NCI-H345 treated with DMSO at 0.1 percent for 48 hours (cell line): ENCODE measurements around the gene ELAVL1.

ENCODE experiments used
- DNase-seq: peaks from one replicate; lab custom pipeline; 2025; ENCODE audit not compliant: unreplicated experiment; lab: John Stamatoyannopoulos, UW

ELAVL1 gene

DNA sequence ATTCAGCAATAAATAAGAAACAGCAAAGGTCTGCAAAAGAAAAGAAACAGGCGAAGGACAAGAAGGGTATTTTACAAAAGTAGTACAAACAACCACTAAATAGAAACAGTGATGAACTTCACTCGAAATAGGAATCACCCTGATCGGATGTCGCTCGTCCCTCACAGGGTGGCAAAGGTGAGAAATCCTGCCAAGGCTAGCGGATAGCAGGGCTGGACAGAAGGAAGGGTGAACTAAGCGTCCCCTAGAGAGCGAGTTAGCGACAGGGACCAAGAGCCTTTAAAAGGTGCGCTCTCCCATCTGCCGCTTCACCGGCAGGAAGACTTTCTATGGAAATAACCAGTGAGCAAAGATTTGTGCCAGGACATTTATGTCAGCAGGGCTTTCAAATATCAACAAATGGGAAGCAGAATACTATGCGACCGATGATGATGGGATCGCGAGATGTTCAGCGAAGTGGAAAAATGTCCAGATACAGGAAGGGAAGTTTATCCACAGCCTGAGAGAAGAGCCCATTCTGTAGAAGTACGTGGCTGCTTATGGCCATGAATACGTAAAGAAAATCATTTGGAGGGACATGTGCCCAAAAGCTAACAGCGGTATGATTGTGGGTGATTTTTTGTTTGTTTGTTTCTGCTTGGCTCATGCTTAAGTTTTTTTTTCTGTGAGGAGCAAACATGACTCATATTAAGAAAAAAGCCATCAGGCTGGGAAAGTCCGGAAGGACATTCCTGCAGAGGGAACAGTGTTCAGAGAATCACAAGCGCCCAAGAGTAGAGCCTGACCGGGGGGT, 18.9 kb downstream of the ELAVL1 start:
- no peak for DNase-seq

DNA sequence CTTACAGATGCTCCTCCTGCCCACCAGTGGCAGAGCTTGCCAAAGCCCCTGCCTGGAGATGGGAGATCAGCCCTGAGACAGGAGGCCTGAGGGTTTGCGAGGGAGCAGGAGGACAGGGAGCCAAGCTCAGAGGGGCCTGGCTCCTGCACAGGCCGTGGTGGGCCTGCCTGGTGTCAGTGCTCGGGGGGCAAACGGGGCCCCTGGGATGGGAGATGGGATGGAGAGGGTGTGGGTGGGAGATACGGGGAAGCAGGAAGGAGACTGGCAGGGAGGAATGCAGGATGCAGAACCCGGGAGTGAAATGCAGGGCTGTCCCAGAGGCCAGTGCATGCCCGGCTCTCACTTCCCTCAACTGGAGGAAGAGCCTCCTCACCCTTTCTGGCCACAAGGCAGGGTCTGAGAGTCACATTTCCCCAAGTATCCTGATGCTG, 19.9 kb downstream of the ELAVL1 start:
- no peak for DNase-seq

DNA sequence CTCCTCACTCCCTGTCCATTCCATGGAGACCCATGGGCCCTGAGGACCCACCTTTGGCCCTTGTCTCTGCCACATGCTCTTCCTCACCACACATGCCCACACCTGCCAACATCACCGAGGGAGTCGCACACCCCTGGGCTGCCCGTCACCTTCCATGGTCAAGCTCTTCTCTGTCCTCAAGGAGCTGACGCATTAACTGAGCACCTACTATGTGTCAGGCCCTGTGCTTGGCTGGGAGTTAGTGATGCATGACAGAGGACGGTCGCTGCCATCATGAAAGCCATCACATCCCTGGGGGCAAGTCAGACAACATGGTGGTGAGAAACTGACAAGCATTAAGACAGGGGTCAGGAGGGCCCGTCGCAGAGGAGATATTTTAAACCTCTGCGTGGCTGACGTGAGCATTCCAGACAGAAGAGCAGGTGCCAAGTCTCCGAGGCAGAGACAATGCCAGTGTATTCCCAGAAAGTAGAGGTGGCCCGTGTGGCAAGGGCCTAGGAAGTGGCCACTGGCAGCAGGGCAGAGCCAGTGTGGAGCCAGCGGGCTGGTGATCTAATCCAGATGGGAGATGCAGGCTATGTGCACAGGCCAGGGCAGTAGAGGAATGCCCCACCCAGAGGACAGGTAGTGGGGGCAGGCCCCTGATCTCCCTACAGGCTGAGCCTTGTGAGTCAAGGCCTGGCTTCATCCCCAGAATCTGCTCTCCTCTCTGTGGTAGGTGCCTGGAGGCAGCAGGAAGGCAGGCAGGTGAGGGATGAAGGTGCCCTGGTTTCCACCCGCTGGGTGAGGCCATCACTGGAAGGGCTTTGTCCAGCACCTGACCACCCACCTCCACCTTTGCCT, 21.2 kb downstream of the ELAVL1 start:
- no peak for DNase-seq

DNA sequence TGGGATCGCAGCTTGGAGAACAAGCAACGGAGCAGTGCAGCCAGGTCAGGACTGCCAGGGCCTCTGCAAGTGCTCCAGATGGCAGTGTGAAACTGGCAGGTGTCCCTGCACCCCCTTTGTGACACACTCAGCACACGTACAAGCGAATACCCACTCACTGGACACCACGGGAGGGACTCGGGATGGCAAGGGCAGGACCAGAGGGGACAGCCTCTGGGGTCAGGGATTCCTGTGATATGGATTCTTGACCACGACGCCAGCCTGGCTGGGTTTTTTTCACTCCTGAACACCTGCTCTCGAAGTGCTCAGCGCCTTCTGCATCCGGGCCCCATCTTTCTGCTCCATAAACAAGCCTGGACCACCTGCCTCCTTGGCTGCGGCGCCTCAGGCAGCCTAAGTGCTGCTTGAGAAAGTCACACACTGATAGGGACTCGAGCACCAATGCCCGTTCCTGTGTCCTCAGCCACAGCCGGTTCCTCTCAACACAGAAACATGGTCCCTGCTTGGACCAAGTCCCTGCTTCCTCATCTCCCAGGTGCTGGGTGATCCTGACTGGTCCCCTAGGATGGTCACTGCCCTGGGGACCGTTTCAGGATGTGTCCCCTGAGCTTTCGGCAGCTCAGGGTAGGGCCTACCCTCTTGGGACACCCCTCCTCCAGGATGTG, 22.0 kb downstream of the ELAVL1 start:
- DNase-seq: no peak

DNA sequence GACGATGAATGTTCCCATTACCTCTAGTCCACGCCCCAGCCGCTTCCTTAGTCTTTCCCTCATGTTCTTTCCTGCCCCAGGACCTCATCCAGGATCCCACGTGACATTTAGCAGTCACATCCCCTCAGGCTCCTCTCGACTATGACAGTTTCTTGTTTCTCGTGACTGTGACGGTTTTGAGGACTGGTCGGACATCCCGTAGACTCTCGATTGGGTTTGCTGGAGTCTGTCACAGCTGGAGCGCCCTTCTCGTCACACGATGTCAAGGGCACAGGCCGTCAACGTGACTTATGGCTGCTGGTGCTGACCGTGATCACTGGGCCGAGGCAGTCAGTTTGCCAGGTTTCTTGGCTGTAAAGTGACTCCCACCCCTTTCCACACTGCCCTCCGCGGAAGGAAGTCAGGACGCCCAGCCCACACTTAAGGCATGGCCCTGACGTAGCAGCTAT, 22.8 kb downstream of the ELAVL1 start:
- DNase-seq: no peak

DNA sequence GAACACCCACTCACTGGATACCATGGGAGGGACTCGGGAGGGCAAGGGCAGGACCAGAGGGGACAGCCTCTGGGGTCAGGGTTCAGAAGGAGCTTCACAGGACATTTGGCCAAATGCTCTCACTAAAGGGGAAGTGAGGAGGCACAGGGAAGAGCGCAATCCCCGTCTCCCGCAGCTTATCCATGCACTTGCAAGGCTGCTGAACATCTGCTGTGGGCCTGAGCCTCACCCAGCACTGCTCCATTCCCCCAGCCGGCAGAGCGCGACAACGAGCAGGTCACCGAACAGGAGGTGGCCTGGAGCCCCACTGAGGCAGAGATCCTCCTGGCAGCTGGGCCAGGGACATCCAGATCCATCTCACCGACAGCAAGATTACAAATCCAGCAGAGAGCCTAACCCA, 23.3 kb downstream of the ELAVL1 start:
- no peak for DNase-seq

DNA sequence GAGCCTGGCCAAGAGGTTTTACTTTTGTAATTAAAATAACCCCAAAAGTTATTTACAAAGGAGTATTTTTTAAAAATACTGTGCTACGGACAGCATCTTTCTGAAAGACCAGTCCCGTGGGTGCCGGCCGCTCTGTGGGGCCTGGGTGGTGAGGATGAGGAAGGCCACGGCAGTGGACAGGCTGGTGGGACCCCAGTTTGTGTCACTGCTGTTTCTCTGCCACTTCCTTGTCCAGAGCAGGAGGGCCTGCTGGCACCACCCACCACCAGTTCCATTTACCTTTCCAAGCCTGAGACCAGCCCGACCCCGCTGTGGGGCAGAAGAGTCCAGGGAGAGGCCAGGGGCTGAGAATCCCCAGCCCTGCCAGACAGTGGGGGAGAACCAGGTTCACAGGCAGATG, 23.8 kb downstream of the ELAVL1 start:
- DNase-seq: no peak

DNA sequence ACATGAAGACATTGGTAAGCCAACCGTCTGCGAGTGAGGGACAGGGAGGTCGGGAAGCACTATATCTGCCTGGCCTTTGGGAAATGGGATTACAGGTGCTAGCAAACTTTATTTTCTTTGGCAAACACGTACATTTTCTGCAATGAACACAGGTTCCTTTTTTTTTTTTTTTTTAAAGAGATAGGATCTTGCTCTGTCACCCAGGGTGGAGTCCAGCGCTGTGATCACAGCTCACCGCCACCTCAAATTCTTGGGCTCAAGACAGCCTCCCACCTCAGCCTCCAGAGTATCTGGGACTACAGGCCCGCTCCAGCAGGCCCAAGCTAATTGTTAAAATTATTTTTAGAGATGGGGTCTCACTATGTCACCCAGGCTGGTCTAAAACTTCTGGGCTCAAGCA, 24.2 kb downstream of the ELAVL1 start:
- DNase-seq: no peak

DNA sequence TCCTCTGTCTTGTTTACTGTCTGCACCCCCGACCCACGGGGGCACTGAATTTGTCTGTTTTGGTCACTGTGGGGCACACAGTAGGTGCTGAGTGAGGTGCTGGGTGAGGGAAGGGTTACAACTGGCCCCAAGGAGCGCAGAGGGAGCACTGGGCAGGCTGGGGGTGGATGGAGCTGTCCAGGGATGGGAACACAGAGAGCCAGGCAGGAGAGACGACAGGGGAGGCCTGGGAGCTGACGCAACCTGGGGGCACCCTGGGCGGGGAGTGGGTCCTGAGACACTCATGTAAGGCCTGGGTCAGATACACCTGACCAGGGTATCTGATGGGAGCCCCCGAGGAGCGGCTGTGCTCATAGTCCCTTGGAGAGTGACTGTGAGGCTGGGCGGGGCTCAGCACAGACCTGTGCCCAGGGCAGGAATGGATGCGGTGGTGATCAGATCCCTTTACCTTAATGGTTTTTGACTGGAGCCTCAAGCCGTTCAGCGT, 24.8 kb downstream of the ELAVL1 start:
- DNase-seq: no peak

DNA sequence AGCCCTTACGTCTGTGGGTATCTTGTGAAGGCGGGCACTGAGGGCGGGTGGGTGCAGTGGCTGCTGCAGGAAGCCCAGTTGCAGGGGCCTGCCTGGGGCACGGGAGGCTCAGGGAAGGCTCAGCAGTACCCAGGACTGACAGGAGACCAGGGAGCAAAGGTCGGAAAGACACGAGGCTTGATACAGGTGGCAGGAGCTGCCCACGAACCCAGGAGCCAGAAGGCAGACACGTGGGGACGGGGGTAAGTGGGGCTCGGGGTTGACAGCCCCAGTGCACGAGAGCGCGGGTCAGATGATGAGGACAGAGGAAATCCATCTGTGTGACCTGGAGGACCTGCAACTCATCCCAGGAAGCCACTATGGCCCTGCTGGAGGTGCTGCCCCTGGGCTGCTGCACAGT, 25.3 kb downstream of the ELAVL1 start:
- DNase-seq: no peak

DNA sequence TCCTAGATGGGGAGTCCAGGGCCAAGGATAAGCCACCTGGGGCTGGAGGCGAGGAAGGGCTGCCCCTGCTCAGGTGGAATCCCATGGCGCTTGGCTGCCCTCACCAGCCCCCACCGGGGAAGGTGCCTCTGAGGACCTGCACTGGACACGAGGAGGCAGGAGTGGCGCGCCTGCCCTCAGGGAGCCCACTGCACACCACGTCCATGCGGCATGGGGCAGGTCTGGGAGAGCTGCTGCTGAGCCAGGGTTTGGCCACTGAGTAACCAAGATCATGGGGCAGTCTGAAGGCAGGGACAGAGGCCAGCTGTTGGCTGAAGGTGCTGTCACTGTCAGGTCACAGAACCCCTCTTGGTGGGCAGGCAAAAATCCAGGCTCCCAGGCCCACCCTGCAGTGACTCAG, 25.9 kb downstream of the ELAVL1 start:
- no peak for DNase-seq

DNA sequence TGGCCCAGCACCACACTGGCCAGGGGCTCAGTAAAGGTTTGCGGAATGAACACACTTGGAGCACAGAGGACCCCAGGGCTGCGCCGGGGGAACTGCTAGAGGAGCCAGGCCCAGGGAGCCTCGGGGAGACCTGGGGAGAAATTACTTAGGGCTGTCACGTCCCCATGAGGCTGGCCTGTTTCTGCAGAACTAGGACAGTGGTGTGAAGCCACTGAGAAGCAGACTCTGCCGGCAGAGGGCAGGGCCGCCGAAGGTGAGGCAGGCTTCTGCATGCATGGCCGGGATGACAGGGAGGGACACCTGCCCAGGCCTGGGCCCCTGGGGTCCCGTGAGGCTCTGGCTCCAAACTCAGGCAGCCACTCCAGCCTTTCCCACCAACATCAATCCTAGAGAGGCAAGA, 26.4 kb downstream of the ELAVL1 start:
- no peak for DNase-seq

DNA sequence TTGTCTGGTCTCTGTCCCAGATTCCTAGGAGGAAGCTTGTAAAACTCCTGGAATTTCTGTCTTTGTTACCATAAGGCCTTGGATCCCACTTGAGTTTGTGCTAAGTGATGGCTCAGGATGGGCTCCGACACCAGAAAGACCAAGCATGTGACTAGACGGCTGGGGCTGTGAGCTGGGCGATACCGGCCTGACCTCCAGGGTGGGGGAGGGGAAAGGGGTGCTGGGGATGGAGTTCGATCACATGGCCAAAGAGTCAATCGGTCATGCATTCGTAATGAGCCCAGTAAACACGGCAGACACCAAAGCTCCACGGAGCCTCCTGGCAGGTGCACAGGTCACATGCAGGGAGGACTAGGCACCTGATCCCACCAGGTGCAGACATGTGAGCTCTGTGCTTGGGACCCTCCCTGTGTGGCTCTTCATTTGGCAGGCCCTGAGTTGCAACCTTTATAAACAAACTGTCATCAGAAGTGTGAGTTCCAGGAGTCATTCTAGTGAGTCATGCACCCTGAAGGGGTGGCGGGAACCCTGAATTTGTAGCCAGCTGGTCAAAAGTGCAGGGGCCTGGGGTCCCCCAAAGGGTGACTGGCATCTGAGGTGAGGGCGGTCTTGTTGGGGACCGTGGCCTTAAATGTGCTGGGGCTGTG, 27.1 kb downstream of the ELAVL1 start:
- DNase-seq: no peak

DNA sequence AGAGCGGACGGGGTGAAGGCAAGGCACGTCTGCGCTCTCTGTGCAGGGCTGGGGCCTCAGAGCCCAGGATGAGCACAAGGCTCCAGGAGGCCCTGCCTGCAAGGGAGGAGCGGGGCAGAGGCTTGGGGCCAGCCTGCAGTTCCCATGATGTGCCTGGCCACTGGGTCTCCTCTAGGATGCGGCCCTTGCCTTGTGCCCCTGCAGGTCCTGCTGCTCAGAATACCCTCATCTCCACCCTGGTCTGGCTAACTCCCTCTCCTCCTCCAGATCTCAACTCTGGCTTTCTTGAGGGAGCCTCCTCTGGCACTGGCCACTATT, 27.8 kb downstream of the ELAVL1 start:
- DNase-seq: no peak

DNA sequence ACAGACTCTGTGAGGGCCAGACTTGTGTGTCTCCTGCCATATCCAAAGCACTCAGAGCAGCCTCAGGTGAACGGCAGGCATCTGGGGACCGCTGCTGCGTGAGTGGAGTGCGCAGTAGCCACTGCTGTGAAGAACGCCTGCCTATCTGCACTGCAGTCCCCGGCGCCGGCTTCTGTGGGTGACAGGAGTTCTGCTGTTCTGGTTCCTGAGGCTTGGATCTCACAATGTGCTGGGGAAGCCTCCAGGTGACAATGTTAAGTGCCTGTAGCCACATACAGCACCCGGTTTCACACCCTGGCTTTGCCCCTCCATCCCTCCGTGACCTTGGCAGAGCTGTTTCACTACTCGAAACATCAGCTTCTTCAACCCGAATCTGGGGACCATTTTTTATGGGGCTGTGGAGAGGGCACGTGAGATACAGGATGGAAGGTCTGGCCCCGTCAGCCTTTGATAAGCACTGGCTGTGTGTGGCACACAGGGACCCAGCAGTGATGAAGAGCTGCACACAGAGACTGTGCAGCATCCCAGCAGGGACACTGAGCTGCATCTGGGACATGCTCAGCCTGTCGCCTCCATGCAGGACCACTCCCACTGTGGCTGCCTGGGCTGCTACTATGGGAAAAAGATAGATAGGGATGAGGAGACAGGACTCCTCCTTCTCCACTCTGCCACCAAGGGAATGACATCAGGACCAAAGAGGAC, 28.3 kb downstream of the ELAVL1 start:
- DNase-seq: no peak

DNA sequence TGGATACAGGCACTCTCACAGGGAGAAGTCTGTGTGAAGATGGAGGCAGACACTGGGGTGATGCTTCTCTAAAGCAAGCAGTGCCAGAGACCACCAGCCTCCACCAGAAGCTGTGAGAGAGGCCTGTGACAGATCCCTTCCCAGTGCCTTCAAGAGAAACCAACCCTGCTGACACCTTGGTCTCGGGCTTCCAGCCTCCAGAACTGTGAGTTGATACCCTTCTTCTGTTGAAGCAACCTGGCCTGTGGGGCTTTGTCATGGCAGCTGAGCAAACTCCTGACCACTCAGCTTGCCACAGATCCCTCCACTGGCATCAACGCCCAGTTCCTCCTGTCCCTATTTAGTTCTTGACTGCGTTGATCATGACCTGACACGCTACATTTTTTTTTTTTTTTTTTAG, 29.0 kb downstream of the ELAVL1 start:
- DNase-seq: no peak

DNA sequence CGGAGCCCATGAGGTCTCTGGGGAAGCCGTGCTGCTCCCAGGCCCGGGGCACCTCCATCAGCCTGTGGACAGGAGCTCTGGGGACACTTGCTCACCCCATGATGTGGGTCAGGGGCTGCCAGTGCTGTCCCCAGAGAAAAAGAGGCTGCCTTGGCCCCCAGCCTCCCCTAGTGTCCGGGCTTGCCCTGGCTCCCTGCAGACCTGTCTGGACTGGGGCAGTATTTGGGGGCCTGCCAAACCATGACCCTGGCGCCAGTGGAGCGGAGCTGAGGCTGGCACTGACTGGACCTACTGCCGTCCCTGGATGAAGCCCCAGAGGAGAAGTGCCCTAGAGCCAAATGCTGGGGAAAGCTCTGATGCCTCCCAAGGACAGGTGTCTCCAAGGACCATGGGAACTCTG, 30.4 kb downstream of the ELAVL1 start:
- no peak for DNase-seq

DNA sequence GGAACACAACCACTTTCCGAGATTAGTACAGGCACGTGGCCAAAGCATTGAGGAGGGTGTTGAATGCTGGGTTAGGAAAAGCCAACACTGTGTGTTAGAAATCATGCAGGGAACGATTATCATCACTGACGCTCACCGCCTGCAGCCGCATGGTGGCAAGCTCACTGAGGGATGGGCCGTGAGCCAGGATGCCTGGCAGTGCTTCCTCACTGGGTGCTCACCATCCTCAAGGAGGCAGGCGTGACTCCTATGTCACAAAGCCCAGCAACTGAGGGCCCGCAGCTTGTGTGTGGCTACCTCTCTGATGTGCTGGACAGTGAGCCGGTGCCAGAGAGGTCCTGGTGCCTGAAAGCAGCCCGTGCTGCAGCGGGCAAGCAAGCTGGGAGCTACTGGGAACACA, 31.6 kb downstream of the ELAVL1 start:
- no peak for DNase-seq

DNA sequence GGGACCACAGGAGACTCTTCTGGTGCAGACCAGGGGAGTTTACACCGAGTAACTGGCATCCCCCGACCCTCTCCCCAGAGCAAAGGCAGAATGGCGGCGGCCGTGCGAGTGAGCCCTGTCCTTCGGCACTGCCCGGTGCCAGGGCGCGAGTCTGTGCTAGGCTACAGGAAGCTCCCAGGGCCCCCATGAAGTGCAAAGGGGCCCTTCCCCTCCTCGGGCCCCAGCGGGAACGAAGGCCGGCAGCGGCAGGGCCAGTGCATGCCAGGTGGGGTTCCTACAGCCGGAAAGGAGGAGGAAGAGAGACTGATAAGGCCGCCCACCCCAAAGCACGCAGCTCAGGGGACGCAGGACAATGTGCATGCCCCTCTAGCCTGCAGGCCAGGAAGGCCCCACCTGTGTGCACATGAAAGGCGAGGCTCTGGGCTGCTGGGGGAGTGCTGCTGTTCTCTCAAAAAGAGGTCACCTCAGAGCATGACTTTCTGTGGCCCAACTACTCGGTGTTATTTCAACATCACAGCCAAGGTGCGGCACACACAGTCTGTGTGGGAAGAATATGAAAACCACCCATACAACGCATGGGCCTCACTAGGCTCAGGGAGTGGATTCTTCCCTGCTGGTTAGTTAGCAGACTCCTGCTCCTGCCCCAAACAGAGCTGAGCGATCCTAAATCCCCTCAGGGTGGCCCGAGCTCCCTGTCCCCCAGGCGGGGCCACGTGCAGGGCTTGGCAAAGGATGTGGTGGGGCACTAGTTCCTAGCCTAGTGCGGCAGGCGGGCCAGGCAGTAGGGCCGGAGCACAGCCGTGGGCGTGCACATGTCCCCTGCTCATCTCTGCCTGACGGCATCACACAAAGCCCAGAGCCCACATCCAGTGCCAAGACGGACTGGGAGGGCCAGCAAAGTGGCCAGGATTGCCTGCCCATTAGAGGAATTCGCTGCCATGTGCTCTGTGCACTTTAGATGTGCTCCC, 33.6 kb downstream of the ELAVL1 start:
- no peak for DNase-seq
